Keratinocyte (primary cell): ENCODE measurements around the gene ZNF555. TPM values are rescaled to one million over a fixed set of nuclear protein-coding genes. Genes with fewer than 3 reads are reported as not detected.

Source experiments
- DNase-seq: peaks from one replicate; pipeline ENCODE4 v3.0.0-alpha.2; 2011; ENCODE audit warnings: low read depth, missing footprints, low spot score
- FAIRE-seq: peaks from 2 replicates; lab custom pipeline; 2011; peaks lifted over from hg19 to GRCh38; lab: Jason Lieb, UNC
- H2AFZ ChIP-seq: 2 replicates; pipeline ENCODE4 v1.6.0; 2012; ENCODE audit warnings: low read length, control low read depth, inconsistent platforms; ENCODE audit not compliant: control insufficient read depth
- H3K27ac ChIP-seq: 2 replicates; pipeline ENCODE4 v1.5.1; 2011; ENCODE audit warnings: low read length; ENCODE audit not compliant: control insufficient read depth, insufficient read depth
- H3K27me3 ChIP-seq: 3 replicates; pipeline ENCODE4 v1.6.0; 2011; ENCODE audit warnings: low read length; ENCODE audit not compliant: control insufficient read depth, insufficient read depth; ENCODE audit errors: extremely low read depth
- H3K36me3 ChIP-seq, 2 experiments: 2 replicates in 1 of 2; 3 replicates in 1 of 2; pipeline ENCODE4 v1.5.1; 2011; ENCODE audit warnings: low read length in 2 of 2, mild to moderate bottlenecking in 1 of 2; ENCODE audit not compliant: control insufficient read depth in 2 of 2, insufficient read depth in 2 of 2; ENCODE audit errors: extremely low read depth in 1 of 2
- H3K4me1 ChIP-seq: 3 replicates; pipeline ENCODE4 v1.5.1; 2011; ENCODE audit warnings: low read length; ENCODE audit not compliant: control insufficient read depth, insufficient read depth; ENCODE audit errors: extremely low read depth
- H3K4me2 ChIP-seq: 3 replicates; pipeline ENCODE4 v1.6.0; 2011; ENCODE audit warnings: low read depth, low read length; ENCODE audit not compliant: control insufficient read depth, insufficient read depth; ENCODE audit errors: extremely low read depth
- H3K4me3 ChIP-seq, 3 experiments: fragments of 200-600 bp in 1 of 3; sonication (generic) in 1 of 3; 2 replicates in 2 of 3; 3 replicates in 1 of 3; pipeline ENCODE4 v1.5.1; 2011 to 2016; ENCODE audit warnings: low read length in 3 of 3, mild to moderate bottlenecking in 3 of 3, control low read depth in 2 of 3, inconsistent platforms in 1 of 3, low read depth in 1 of 3, mixed read lengths in 1 of 3, mixed run types in 1 of 3, moderate library complexity in 1 of 3; ENCODE audit not compliant: control insufficient read depth in 2 of 3, insufficient read depth in 2 of 3; ENCODE audit errors: extremely low read depth in 1 of 3
- H3K79me2 ChIP-seq: 2 replicates; pipeline ENCODE4 v1.6.0; 2012; ENCODE audit warnings: low read length; ENCODE audit not compliant: control insufficient read depth, insufficient read depth
- H3K9ac ChIP-seq: 3 replicates; pipeline ENCODE4 v1.6.0; 2011; ENCODE audit warnings: low read length; ENCODE audit not compliant: control insufficient read depth, insufficient read depth; ENCODE audit errors: extremely low read depth
- H3K9me1 ChIP-seq: 3 replicates; pipeline ENCODE4 v1.6.0; 2011; ENCODE audit warnings: low read length; ENCODE audit not compliant: control insufficient read depth, insufficient read depth; ENCODE audit errors: extremely low read depth
- H3K9me3 ChIP-seq: 2 replicates; pipeline ENCODE4 v1.5.1; 2012; ENCODE audit warnings: low read depth, low read length; ENCODE audit not compliant: control insufficient read depth
- H4K20me1 ChIP-seq: 3 replicates; pipeline ENCODE4 v1.6.0; 2011; ENCODE audit warnings: low read length; ENCODE audit not compliant: control insufficient read depth, insufficient read depth; ENCODE audit errors: extremely low read depth
- CTCF ChIP-seq, 3 experiments: IDR thresholded peaks in 1 of 3; conservative IDR thresholded peaks in 1 of 3; optimal IDR thresholded peaks in 1 of 3; 2 replicates in 2 of 3; 3 replicates in 1 of 3; pipeline versions ENCODE3 to v1.5.1; 2011; ENCODE audit warnings: low read length in 3 of 3, mild to moderate bottlenecking in 3 of 3, moderate library complexity in 2 of 3, control low read depth in 1 of 3, inconsistent platforms in 1 of 3; ENCODE audit not compliant: insufficient read depth in 2 of 3; ENCODE audit errors: extremely low read depth in 1 of 3
- EZH2 ChIP-seq: IDR thresholded peaks from one replicate; pipeline ENCODE4 v1.6.1; 2012; ENCODE audit warnings: inconsistent platforms, mild to moderate bottlenecking, low read length, moderate library complexity
- dilution Hi-C: fragments of 300-500 bp; cut with MboI; formaldehyde crosslinking; loops from one replicate; pipeline ENCODE4 v1.7.0; 2020; ENCODE audit warnings: low sequenced_read_pairs; ENCODE audit not compliant: extremely low pct_ligation_motif_present
- polyA plus RNA-seq, 5 experiments: library from polyadenylated mRNA; depleted of rRNA in 3 of 5; stranded (reverse) in 3 of 5; stranded (forward) in 1 of 5; unstranded in 1 of 5; fragments of >200 nt; gene quantifications; 1 replicate in 1 of 5; 2 replicates in 3 of 5; 3 replicates in 1 of 5; pipeline versions ENCODE4 v1.2.1 to v1.2.3, GENCODE V29; 2011 to 2012; ENCODE audit warnings: missing spikeins in 2 of 5, low read depth in 1 of 5, low replicate concordance in 1 of 5

The ZNF555 gene
- polyA plus RNA-seq, 1 donor (not counting 4 experiments of a cell fraction or from before 2014, with no cell fraction given), result 4.3 TPM

GRCh38 chr19:2824129-2824528 is 17.1 kb upstream of the ZNF555 start:
- Histone ChIP-seq H3K9me3 (peaks cover 8% of the 10 kb centered on the region), H3K4me1 (peaks cover 7% of the 10 kb centered on the region), H3K4me3 (no peak overlapping the region), H4K20me1 (no peaks in the 10 kb centered on the region), H2AFZ (no peak overlapping the region), H3K27me3 (no peaks in the 10 kb centered on the region), H3K79me2 (peaks cover 4% of the 10 kb centered on the region), H3K4me2 (no peak overlapping the region), H3K36me3 (no peaks in the 10 kb centered on the region), H3K9ac (no peak overlapping the region), H3K9me1 (no peaks in the 10 kb centered on the region), H3K27ac (no peak overlapping the region)
- FAIRE-seq, result no peak
- dilution Hi-C loops, result no loop called here
- no peak for DNase-seq
- TF ChIP-seq EZH2 (no peak), CTCF (optimal IDR thresholded peaks at IDR 0.05 in 1 of 3, IDR thresholded peaks at IDR 0.05 in 1 of 3, conservative IDR thresholded peaks at IDR 0.05 in 1 of 3; ENCODE audit: extremely low read depth in 1 of 3, insufficient read depth in 2 of 3, low read length in 3 of 3) (no peak)

- Histone ChIP-seq H2AFZ (no peak overlapping the region), H3K27ac (no peak overlapping the region), H3K9ac (no peak overlapping the region), H3K4me3 (no peak overlapping the region), H3K9me1 (no peaks in the 10 kb centered on the region), H3K36me3 (no peaks in the 10 kb centered on the region), H3K79me2 (no peaks in the 10 kb centered on the region), H3K9me3 (peaks cover 8% of the 10 kb centered on the region), H3K27me3 (no peaks in the 10 kb centered on the region), H3K4me2 (no peak overlapping the region), H3K4me1 (no peaks in the 10 kb centered on the region), H4K20me1 (no peaks in the 10 kb centered on the region)
- no peak for DNase-seq
- no peak for FAIRE-seq
- dilution Hi-C loops, result no loop called here
- no peak for TF ChIP-seq CTCF (optimal IDR thresholded peaks at IDR 0.05 in 1 of 3, IDR thresholded peaks at IDR 0.05 in 1 of 3, conservative IDR thresholded peaks at IDR 0.05 in 1 of 3; ENCODE audit: extremely low read depth in 1 of 3, insufficient read depth in 2 of 3, low read length in 3 of 3)
Measured at GRCh38 chr19:2827022-2827421, 14.3 kb upstream of the ZNF555 start.
